ENCODE measurements around the gene SEMA5B. TPM values are rescaled to one million over a fixed set of nuclear protein-coding genes. Genes with fewer than 3 reads are reported as not detected.
A peak's percentile ranks its signal among the peaks of the same experiment; 100 is the strongest.

The SEMA5B gene
- total and polyA plus RNA-seq, 8 donors, result 0.61 to 9.0 (median 6.4) TPM

- no peaks in the 10 kb centered on the region for H3K9me3 ChIP-seq
- ATAC-seq, result no peak
- no peak overlapping the region for H3K4me3 ChIP-seq
- no peaks in the 10 kb centered on the region for H3K27me3 ChIP-seq
- DNase-seq, result no peak
- intact Hi-C loops (cut with DNase I), result no loop called here
- TF ChIP-seq, protein P1, sequence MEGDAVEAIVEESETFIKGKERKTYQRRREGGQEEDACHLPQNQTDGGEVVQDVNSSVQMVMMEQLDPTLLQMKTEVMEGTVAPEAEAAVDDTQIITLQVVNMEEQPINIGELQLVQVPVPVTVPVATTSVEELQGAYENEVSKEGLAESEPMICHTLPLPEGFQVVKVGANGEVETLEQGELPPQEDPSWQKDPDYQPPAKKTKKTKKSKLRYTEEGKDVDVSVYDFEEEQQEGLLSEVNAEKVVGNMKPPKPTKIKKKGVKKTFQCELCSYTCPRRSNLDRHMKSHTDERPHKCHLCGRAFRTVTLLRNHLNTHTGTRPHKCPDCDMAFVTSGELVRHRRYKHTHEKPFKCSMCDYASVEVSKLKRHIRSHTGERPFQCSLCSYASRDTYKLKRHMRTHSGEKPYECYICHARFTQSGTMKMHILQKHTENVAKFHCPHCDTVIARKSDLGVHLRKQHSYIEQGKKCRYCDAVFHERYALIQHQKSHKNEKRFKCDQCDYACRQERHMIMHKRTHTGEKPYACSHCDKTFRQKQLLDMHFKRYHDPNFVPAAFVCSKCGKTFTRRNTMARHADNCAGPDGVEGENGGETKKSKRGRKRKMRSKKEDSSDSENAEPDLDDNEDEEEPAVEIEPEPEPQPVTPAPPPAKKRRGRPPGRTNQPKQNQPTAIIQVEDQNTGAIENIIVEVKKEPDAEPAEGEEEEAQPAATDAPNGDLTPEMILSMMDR (IDR thresholded peaks at IDR 0.05), result no peak
- peaks cover 4 to 20% of the 10 kb centered on the region in 2 donors for H3K4me1 ChIP-seq
- no peaks in the 10 kb centered on the region for H3K36me3 ChIP-seq
- H3K27ac ChIP-seq, result no peak overlapping the region
Measured at GRCh38 chr3:122978569-122978968, 49.0 kb downstream of the SEMA5B start.

DNA sequence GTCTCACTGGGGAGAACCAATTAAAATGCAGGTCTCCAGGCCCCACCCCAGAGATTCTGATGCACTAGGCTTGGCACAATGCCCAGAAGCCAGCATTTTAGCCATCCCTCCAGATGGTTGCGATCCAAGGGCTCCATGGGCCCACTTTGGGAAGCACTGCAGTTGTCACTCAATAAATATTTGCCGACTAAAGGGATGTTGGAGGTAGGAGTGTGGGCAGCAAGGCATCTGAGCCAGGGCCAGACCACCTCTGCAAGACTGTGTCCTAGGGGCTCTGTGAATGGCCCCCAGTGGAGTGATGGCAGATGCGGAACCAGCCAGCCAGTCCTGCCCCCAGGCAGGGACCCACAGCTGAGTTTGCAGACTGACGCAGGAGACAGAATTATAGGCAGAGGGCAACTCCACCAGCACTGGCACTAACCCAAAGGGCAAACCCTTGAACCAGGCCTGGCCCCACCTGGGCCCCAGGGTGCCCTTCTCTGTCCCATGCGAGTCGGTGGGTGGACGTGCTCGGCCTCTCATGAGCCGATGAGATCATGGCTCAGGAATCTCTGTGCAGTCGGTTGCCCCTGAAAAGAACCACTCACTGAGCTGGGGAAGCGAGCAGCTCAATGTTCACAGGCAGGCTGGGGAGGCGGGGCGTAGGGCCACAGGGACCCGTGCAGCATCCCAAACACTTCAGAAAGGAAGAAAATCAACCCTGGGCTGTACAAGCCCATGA is 49.7 kb downstream of the SEMA5B start:
- no peak overlapping the region for H3K27ac ChIP-seq
- H3K9me3 ChIP-seq, result no peaks in the 10 kb centered on the region
- intact Hi-C loops (cut with DNase I), result no loop called here
- H3K4me1 ChIP-seq, result peaks cover 4 to 20% of the 10 kb centered on the region in 2 donors
- no peaks in the 10 kb centered on the region for H3K36me3 ChIP-seq
- TF ChIP-seq, protein P1 (IDR thresholded peaks at IDR 0.05), result no peak
- DNase-seq (peak; percentile 48 to 83 (median 75)), ATAC-seq (peak; percentile 75)
- no peaks in the 10 kb centered on the region for H3K27me3 ChIP-seq
- H3K4me3 ChIP-seq, result no peak overlapping the region

DNA sequence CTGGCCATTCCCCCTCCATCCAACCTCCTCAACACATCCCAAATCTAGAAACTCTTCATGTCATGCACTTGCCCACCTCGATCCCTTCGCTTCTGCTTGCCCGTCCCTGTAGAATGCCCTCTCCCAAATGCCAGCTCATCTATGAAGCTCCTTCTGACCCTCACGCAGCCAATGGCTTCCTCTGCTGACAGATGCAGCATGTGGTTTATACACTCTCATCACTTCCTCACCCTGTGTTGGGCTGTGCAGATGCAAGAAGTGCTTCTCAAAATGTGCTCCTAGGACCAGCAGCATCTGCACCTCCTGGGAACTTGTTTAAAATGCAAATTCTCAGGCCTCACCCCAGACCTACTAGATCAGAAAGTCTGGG is 51.7 kb downstream of the SEMA5B start:
- Histone ChIP-seq H3K27me3 (no peaks in the 10 kb centered on the region), H3K9me3 (no peaks in the 10 kb centered on the region), H3K4me1 (peaks cover 4 to 16% of the 10 kb centered on the region in 2 donors), H3K36me3 (no peaks in the 10 kb centered on the region), H3K4me3 (no peak overlapping the region), H3K27ac (no peak overlapping the region)
- DNase-seq, result no peak
- intact Hi-C loops (cut with DNase I), result no loop called here
- TF ChIP-seq, protein P1 (IDR thresholded peaks at IDR 0.05), result no peak
- no peak for ATAC-seq

DNA sequence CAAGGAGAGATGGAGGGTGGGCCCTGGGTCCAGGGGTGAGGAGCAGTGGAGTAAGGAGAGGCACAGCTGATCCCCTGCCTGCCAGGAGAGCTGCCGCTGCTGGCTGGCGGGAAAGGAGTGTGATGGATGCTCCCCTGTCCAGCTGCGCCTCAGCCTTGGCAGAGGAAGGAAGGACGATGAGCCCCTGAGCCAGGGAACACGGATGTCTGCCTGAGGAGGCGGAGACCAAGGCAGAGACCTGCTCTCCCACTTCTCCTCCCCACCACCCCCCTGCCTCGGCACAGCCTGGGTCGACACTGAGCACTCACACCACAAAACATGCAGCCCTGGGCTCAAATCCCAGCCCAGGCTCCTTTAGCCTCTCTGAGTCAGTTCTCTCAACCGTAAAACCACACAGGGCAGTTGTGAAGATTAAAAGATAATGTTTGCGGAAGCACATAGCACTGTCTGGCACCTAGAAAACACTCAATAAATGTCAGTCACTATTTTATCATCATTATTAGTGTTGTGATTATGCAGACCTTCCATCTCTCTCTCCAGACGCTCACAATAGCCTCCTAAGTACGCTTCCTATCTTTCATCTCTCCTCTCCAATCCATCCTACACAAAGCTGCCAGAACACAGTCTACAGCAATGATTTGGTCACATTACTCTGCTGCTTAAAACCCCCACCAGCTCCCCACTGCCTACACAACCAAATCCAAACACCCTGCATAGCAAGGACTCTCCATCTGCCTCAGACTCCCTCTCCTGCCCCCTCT is 52.2 kb downstream of the SEMA5B start:
- ATAC-seq (peak; percentile 59), DNase-seq (peak in 1 of 4 donors; percentile 63)
- H3K36me3 ChIP-seq, result no peaks in the 10 kb centered on the region
- TF ChIP-seq, protein P1 (IDR thresholded peaks at IDR 0.05), result no peak
- H3K27ac ChIP-seq, result peak overlapping the region in 1 of 2 donors; percentile 62
- intact Hi-C loops (cut with DNase I), result no loop called here
- peaks cover 4 to 16% of the 10 kb centered on the region in 2 donors for H3K4me1 ChIP-seq
- H3K27me3 ChIP-seq, result no peaks in the 10 kb centered on the region
- no peak overlapping the region for H3K4me3 ChIP-seq
- H3K9me3 ChIP-seq, result no peaks in the 10 kb centered on the region

DNA sequence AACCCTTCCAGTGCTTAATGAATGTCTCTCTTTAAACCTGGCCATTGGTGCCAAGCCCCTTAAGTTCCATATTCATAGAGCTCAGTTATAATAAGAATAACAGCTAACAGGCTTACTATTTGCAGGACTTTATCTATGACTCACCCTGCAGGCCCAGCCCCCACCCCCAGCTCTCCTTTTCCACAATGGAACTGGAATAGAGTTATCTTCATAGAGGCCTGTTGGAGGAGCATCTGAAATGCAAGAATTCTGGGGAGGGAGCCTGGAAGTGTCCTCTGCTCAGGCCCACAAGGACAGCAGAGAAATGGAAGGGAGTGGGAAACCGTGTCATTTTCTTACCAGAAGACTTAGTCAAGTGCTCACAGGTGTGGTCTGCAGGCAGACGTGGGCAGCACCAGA is 52.8 kb downstream of the SEMA5B start:
- Histone ChIP-seq H3K27me3 (no peaks in the 10 kb centered on the region), H3K4me1 (peaks cover 4 to 16% of the 10 kb centered on the region in 2 donors), H3K4me3 (no peak overlapping the region), H3K36me3 (no peaks in the 10 kb centered on the region), H3K27ac (peak overlapping the region in 1 of 2 donors; percentile 62), H3K9me3 (no peaks in the 10 kb centered on the region)
- DNase-seq (no peak), ATAC-seq (peak; percentile 55)
- intact Hi-C loops (cut with DNase I), result no loop called here
- TF ChIP-seq, protein P1 (IDR thresholded peaks at IDR 0.05), result no peak

Measured in left lung (tissue), 10 donors.